ENCODE measurements around the gene GSK3B.

The GSK3B gene

GRCh38 chr3:119880966-119881365 is 213.3 kb downstream of the GSK3B start:
- peak; percentile 3 for DNase-seq (ENCODE audit: low spot score)

GRCh38 chr3:119873646-119874045 is 220.6 kb downstream of the GSK3B start:
- DNase-seq (ENCODE audit: low spot score) = no peak

- no peak for DNase-seq (ENCODE audit: low spot score)
Measured at GRCh38 chr3:119872773-119873172, 221.5 kb downstream of the GSK3B start.

- DNase-seq (ENCODE audit: low spot score) = no peak
Measured at GRCh38 chr3:119871571-119871970, 222.7 kb downstream of the GSK3B start.

- no peak for DNase-seq (ENCODE audit: low spot score)
Measured at GRCh38 chr3:119870512-119870911, 223.7 kb downstream of the GSK3B start.

GRCh38 chr3:119864476-119864875 is 229.8 kb downstream of the GSK3B start:
- DNase-seq (ENCODE audit: low spot score) = no peak

- no peak for DNase-seq (ENCODE audit: low spot score)
Measured at GRCh38 chr3:119862616-119863015, 231.6 kb downstream of the GSK3B start.

GRCh38 chr3:119861681-119862080 is 232.6 kb downstream of the GSK3B start:
- DNase-seq (ENCODE audit: low spot score) = no peak

GRCh38 chr3:119859728-119860127 is 234.5 kb downstream of the GSK3B start:
- no peak for DNase-seq (ENCODE audit: low spot score)

- DNase-seq (ENCODE audit: low spot score) = no peak
Measured at GRCh38 chr3:119858957-119859356, 235.3 kb downstream of the GSK3B start.

GRCh38 chr3:119856695-119857094 is 237.6 kb downstream of the GSK3B start:
- DNase-seq (ENCODE audit: low spot score) = no peak

GRCh38 chr3:119849126-119849525 is 245.1 kb downstream of the GSK3B start:
- no peak for DNase-seq (ENCODE audit: low spot score)

- DNase-seq (ENCODE audit: low spot score) = no peak
Measured at GRCh38 chr3:119841808-119842471, 252.3 kb downstream of the GSK3B start.

GRCh38 chr3:119835556-119835955 is 258.7 kb downstream of the GSK3B start:
- no peak for DNase-seq (ENCODE audit: low spot score)

GRCh38 chr3:119834754-119835370 is 259.4 kb downstream of the GSK3B start:
- DNase-seq (ENCODE audit: low spot score) = no peak

- DNase-seq (ENCODE audit: low spot score) = peak; percentile 36
Measured at GRCh38 chr3:119831941-119832371, 262.3 kb downstream of the GSK3B start.

GRCh38 chr3:119831022-119831421 is 263.2 kb downstream of the GSK3B start:
- no peak for DNase-seq (ENCODE audit: low spot score)

- DNase-seq (ENCODE audit: low spot score) = no peak
Measured at GRCh38 chr3:119829420-119829819, 264.8 kb downstream of the GSK3B start.

- DNase-seq (ENCODE audit: low spot score) = no peak
Measured at GRCh38 chr3:119826711-119827608, 267.3 kb downstream of the GSK3B start.

GRCh38 chr3:119825820-119826219 is 268.4 kb downstream of the GSK3B start:
- no peak for DNase-seq (ENCODE audit: low spot score)

GRCh38 chr3:119819806-119820205 is 274.4 kb downstream of the GSK3B start:
- DNase-seq (ENCODE audit: low spot score) = no peak

- no peak for DNase-seq (ENCODE audit: low spot score)
Measured at GRCh38 chr3:119818937-119819336, 275.3 kb downstream of the GSK3B start.
